Measurements from ENCODE around the gene CASQ2. TPM values are rescaled to one million over a fixed set of nuclear protein-coding genes. Genes with fewer than 3 reads are reported as not detected.

The CASQ2 gene
- total and polyA plus RNA-seq, 9 of the 15 experiments (the other 6 are each of a cell fraction or from before 2014, with no cell fraction given): not detected

DNA sequence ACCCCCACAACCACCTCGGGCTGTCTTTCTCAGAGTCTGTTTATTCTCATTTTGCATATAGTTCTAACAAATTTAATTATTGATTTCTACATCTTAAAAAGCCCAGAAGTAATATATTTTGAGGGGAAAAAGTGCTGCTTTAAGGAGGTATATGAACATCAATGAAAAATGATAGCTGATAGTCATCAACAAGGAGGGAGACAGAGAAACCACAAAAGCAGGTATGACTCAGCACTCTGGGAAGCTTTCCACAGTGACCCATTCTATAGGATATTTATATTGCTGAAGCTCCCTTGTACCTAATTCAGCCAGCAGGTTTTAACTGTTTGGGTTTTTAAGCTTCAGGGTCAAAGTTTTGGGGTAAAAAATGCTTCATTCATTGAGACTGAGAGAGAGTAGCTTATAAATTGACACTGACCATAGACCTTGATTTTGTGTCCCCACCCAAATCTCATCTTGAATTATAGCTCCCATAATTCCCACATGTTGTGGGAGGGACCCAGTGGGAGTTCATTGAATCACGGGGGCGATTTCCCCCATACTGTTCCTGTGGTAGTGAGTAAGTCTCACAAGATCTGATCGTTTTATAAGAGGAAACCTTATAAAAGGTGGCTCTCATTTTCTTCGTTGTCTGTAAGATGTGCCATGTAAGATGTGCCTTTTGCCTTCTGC lies 99.4 kb downstream of the CASQ2 start (continued):
- TF ChIP-seq, protein P1, sequence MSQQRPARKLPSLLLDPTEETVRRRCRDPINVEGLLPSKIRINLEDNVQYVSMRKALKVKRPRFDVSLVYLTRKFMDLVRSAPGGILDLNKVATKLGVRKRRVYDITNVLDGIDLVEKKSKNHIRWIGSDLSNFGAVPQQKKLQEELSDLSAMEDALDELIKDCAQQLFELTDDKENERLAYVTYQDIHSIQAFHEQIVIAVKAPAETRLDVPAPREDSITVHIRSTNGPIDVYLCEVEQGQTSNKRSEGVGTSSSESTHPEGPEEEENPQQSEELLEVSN (IDR thresholded peaks at IDR 0.05; ENCODE audit: borderline replicate concordance in 1 of 2, extremely low read depth in 1 of 2, insufficient read depth in 1 of 2, insufficient read length in 1 of 2, low read depth in 1 of 2, low read length in 1 of 2, poor library complexity in 1 of 2, severe bottlenecking in 1 of 2): no peak
- TF ChIP-seq, protein P2, sequence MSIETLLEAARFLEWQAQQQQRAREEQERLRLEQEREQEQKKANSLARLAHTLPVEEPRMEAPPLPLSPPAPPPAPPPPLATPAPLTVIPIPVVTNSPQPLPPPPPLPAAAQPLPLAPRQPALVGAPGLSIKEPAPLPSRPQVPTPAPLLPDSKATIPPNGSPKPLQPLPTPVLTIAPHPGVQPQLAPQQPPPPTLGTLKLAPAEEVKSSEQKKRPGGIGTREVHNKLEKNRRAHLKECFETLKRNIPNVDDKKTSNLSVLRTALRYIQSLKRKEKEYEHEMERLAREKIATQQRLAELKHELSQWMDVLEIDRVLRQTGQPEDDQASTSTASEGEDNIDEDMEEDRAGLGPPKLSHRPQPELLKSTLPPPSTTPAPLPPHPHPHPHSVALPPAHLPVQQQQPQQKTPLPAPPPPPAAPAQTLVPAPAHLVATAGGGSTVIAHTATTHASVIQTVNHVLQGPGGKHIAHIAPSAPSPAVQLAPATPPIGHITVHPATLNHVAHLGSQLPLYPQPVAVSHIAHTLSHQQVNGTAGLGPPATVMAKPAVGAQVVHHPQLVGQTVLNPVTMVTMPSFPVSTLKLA (conservative IDR thresholded peaks at IDR 0.05): peak in 1 of 2 experiments; percentile 47; a peak in 1 of 4 replicates
- TF ChIP-seq, protein P3, sequence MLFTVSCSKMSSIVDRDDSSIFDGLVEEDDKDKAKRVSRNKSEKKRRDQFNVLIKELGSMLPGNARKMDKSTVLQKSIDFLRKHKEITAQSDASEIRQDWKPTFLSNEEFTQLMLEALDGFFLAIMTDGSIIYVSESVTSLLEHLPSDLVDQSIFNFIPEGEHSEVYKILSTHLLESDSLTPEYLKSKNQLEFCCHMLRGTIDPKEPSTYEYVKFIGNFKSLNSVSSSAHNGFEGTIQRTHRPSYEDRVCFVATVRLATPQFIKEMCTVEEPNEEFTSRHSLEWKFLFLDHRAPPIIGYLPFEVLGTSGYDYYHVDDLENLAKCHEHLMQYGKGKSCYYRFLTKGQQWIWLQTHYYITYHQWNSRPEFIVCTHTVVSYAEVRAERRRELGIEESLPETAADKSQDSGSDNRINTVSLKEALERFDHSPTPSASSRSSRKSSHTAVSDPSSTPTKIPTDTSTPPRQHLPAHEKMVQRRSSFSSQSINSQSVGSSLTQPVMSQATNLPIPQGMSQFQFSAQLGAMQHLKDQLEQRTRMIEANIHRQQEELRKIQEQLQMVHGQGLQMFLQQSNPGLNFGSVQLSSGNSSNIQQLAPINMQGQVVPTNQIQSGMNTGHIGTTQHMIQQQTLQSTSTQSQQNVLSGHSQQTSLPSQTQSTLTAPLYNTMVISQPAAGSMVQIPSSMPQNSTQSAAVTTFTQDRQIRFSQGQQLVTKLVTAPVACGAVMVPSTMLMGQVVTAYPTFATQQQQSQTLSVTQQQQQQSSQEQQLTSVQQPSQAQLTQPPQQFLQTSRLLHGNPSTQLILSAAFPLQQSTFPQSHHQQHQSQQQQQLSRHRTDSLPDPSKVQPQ (CRISPR knock-in tag; IDR thresholded peaks at IDR 0.05; ENCODE audit: borderline replicate concordance): no peak
- peak; percentile 90; the same call in 1 of the 2 replicates for TF ChIP-seq ZNF766 (CRISPR knock-in tag; conservative IDR thresholded peaks at IDR 0.05)
- no peak for TF ChIP-seq HOXB6 (CRISPR knock-in tag; IDR thresholded peaks at IDR 0.05; ENCODE audit: borderline replicate concordance)
- 0 out of 2 replicates have a peak, but pooled peaks have one; percentile 10 for TF ChIP-seq CC2D1A (IDR thresholded peaks at IDR 0.05)
- peak; percentile 60; the same call in 1 of the 2 replicates for TF ChIP-seq EGR1 (conservative IDR thresholded peaks at IDR 0.05)
- TF ChIP-seq NFIX (CRISPR knock-in tag; IDR thresholded peaks at IDR 0.05; ENCODE audit: low read depth): no peak
- TF ChIP-seq KDM5B (IDR thresholded peaks at IDR 0.05; ENCODE audit: insufficient replicate concordance, low read depth, low read length): no peak
- no peak for TF ChIP-seq CBX8 (IDR thresholded peaks at IDR 0.05; ENCODE audit: borderline replicate concordance, extremely low read depth, low read depth, low read length, poor library complexity, severe bottlenecking)
- peak; percentile 99 for TF ChIP-seq MAFG (tag; conservative IDR thresholded peaks at IDR 0.05)
- TF ChIP-seq MAFK (IDR thresholded peaks at IDR 0.05; ENCODE audit: low read length): peak; percentile 95
- TF ChIP-seq, protein P4, sequence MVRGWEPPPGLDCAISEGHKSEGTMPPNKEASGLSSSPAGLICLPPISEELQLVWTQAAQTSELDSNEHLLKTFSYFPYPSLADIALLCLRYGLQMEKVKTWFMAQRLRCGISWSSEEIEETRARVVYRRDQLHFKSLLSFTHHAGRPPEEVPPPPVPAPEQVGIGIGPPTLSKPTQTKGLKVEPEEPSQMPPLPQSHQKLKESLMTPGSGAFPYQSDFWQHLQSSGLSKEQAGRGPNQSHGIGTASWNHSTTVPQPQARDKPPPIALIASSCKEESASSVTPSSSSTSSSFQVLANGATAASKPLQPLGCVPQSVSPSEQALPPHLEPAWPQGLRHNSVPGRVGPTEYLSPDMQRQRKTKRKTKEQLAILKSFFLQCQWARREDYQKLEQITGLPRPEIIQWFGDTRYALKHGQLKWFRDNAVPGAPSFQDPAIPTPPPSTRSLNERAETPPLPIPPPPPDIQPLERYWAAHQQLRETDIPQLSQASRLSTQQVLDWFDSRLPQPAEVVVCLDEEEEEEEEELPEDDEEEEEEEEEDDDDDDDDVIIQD (CRISPR knock-in tag; IDR thresholded peaks at IDR 0.05): no peak
- TF ChIP-seq MAZ (CRISPR knock-in tag; conservative IDR thresholded peaks at IDR 0.05 in 1 of 2, IDR thresholded peaks at IDR 0.05 in 1 of 2): no peak
- TF ChIP-seq CBX3 (IDR thresholded peaks at IDR 0.05; ENCODE audit: borderline replicate concordance in 1 of 2, low read length in 2 of 2): peak in 1 of 2 experiments; percentile 48; a peak in 1 of 3 replicates
- TF ChIP-seq ZNF408 (CRISPR knock-in tag; IDR thresholded peaks at IDR 0.05; ENCODE audit: low read depth): no peak
- TF ChIP-seq FOS (IDR thresholded peaks at IDR 0.05; ENCODE audit: extremely low read depth, insufficient read length): peak; percentile 40
- TF ChIP-seq ZNF24 (IDR thresholded peaks at IDR 0.05): no peak

Measured in K562 (cell line).